ENCODE data around the gene CASTOR1. TPM values are rescaled to one million over a fixed set of nuclear protein-coding genes. Genes with fewer than 3 reads are reported as not detected.

Gene CASTOR1
- total RNA-seq, 1 donor from 2014 or later = 8.2 TPM

DNA sequence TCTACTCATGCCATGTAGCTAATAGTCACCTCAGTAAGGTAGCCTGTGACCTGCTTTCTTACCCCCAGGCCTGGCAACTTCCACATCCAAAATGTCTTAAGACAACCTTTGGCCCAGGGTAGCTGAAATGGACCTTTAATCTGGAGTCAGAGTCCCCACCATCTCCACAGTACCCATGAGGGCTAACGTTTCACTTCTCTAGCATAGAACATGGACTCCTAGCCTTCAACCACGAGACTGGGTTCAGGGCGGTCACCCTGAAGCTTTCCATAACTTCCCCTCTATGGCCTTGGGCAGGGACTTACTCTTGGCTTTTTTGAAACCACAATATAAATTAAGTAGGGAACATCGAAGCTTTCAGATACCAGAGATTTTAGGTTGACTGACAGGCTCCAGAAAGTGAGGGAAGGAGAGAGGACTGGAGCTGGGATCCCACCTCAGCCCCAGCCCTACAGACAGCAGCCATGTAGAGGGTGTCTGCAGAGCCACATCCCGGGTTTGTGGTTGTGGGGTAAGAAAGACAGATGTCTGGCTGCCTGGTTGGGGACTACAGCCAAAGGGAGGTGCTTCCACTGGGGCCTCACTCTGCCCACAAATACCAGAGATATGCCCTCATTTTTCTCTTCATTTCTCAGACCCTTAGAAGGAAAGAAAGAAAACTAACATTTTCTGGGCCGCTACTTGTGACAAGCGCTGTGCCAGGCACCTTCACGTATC lies 34.9 kb upstream of the CASTOR1 start:
- ATAC-seq = no peak
- no peak for DNase-seq (ENCODE audit: missing footprints)
- intact Hi-C loops (cut with DNase I) = loop anchor here (5.0 kb wide), 1 partner anchor 33 kb away; the partner anchor contains the start of genes CCDC157 and SF3A1

DNA sequence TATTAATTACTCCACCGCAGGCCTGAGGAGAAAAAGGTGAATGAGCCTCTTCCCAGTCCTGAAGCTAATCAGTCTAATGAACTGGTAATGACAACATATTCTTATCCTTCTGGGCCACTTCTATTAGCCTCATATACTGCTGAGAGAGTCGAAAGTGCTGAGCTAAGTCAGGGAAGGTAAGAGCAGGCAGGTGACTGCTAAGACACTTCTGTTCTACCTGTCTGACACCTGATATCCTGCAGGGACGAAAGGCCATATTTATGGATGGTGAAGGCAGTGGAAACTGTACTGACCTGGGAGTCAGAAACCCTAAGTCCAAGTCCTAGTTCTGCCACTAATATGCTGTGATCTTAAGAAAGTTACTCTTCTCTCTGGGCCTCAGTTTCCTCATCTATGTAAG lies 33.9 kb upstream of the CASTOR1 start:
- no peak for DNase-seq (ENCODE audit: missing footprints)
- ATAC-seq = no peak
- intact Hi-C loops (cut with DNase I) = loop anchor here (5.0 kb wide), 1 partner anchor 34 kb away; the partner anchor contains the start of genes CCDC157 and SF3A1

DNA sequence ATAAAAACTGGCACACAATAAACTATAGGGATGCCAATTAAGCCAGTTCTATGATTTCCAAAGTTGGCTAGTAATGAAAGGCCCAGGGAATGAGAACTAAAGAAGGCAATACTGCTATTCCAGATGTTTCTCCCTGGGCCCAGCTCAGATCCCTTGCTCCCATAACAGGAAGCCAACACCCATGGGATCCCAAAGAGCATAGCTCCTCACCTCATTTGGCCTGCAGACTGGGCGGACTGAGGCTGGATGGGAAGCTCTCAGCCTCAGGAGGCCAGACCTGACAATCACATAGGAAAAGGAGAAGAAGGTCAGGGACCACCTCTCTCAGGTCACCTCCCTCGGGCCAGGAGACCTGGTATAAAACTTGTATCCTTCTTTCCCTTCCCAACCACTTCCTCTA lies 32.2 kb upstream of the CASTOR1 start:
- intact Hi-C loops (cut with DNase I) = loop anchor here (5.0 kb wide), 1 partner anchor 36 kb away; the partner anchor contains the start of genes CCDC157 and SF3A1
- peak; percentile 21 for ATAC-seq
- no peak for DNase-seq (ENCODE audit: missing footprints)

DNA sequence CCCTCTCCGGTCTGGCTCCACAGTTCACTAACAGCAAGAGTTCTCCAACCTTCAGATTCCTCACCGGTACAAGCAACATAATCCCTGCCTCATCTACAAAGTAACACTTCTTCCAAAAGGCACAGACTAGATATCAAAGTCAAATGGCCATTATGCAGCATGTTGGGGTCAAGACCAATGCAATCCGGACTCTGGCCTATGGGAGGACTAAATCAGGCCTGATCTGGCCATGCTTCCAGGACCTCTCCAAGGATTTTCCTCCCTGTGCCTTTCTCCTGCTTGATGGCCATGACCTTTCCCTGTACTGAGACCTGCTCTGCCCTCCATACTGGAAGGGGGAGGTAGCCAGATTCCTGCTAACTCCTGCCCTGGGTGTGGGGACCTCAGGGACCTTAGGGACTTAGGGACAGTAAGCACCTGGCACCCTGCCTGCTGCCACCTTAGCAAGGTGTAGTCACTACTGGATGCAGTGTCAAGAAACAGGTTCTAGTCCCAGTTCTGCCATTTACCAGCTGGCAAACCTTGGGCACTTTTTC lies 30.8 kb upstream of the CASTOR1 start:
- ATAC-seq (no peak), DNase-seq (ENCODE audit: missing footprints) (no peak)
- intact Hi-C loops (cut with DNase I) = loop anchor here (5.0 kb wide), 1 partner anchor 37 kb away; the partner anchor contains the start of genes CCDC157 and SF3A1

DNA sequence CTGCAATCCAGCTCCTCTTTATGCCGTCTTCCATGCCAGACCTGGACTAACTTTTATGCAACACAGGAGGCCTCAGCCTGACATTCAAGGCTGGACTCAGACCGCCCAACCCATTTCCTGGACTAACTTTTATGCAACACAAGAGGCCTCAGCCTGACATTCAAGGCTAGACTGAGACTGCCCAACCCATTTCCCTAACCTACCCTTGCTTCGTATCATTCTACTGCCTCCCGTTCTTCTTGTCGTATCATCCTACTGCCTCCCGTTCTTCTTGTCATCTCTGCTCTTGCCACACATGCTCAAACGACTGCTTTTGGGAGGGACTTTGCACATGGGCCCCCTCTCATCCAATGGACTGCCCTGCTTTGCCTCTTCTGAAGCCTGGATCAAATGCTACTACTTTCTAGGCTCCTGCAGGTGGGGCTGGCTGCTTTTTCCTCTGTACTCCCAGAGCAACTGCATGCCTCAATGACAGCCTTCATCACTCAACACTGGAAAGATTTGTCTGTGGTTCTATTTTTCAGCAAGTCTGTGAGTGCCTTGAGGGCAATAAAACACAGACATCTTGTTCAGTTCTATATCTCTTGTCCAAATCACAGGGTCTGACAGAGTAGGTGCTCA lies 29.6 kb upstream of the CASTOR1 start:
- DNase-seq (ENCODE audit: missing footprints) (no peak), ATAC-seq (no peak)
- intact Hi-C loops (cut with DNase I) = no loop called here

DNA sequence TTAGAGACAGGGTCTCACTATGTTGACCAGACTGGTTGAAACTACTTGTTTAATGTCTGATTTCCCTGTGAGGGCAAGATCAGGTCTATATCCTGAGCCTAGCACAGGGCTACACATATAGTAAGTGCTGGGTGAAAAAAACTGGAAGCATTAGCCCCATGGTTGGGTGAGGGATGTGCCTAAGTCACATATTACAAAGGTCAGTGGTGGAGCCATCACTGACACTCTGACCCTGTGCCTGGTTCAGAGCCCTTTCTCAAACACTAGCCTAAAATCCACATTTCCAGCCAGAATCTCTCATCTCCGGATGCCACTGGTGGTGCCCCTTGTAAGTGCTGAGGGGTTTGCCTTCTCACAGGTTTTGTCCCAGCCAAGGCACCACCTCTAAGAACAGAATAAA lies 28.5 kb upstream of the CASTOR1 start:
- ATAC-seq (no peak), DNase-seq (ENCODE audit: missing footprints) (no peak)
- intact Hi-C loops (cut with DNase I) = no loop called here

DNA sequence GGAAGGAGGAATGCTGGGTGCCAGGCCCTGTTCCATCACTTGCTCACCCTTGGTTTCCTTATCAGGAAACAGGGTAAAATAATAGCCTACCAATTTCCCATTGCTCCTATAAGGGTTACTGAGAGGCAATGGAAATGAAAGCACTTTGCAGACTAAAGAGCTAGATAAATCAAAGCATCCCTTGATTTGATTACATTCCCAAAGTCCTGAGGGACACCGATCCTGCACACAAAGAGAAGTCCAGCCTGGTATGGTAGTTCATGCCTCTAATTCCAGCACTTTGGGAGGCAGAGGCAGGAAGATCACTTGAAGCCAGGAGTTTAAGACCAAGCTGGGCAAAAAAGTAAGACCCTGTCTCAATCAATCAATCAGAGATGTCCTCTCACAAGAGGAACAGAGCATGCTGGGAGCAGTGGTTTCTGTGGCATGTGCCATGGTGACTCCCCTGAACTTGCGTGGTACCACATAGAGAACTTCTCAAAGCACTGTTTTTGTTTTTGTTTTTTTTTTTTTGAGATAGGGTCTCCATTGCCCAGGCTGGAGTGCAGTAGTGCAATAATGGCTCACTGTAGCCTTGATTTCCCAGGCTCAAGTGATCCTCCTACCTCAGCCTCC lies 26.8 kb upstream of the CASTOR1 start:
- DNase-seq (ENCODE audit: missing footprints) (no peak), ATAC-seq (no peak)

DNA sequence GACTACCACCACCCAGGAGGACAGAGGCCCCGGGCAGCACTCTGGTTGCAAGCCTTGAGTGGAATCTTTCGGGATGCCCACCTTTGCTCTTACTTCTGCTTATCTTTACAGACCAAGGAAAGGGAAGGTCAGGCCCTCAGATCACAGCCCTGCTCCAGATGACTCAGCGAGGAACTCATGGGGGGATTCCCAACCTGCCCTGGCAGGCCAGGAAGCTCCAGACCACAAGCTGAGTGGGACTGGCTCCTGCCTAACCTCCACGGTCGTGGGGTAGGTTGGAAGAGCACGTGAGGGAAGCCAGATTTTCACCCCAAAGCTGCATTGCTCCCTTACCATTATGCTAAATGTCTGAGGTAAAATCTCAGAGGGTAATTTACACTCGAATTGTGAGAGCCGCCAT lies 25.6 kb upstream of the CASTOR1 start:
- ATAC-seq = no peak
- DNase-seq (ENCODE audit: missing footprints) = no peak
- intact Hi-C loops (cut with DNase I) = no loop called here

More for the DNA sequence above, 26.8 kb upstream of the CASTOR1 start:
- intact Hi-C loops (cut with DNase I) = no loop called here

DNA sequence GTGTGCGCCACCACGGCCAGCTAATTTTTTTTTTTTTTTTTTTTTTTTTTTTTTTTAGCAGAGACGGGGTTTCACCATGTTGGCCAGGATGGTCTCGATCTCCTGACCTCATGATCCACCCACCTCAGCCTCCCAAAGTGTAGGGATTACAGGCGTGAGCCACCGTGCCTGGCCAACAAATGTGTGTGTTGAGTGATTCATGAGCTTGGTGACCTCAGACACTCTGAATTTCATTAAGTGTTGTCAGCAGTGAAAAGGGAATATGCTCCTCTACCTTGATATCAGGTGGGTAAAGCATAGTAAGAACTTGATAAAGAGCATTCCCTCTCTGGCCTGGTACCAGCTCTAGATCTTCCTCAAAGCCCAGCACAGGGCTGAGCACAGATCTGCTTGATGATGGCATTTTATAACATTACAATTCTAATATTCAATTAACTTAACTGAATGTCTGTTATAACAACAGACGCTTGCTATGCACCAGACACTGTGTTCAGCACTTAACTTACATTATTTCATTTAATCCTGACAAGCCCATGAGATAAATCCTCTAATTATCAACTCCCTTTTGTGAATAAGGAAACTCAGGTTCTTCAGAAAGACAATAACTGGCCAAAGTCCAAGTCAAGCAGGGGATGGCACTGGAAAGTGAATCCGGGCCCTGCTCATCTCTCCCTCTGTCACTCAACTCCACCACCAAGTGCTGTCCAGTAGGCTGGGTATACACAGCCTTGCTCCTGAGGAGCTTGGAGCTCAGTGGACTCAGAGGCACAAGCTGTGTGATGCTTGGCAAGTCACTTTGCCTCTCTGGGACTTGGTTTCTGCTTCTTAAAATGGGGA lies 24.4 kb upstream of the CASTOR1 start:
- DNase-seq (ENCODE audit: missing footprints) = no peak
- intact Hi-C loops (cut with DNase I) = no loop called here
- no peak for ATAC-seq

DNA sequence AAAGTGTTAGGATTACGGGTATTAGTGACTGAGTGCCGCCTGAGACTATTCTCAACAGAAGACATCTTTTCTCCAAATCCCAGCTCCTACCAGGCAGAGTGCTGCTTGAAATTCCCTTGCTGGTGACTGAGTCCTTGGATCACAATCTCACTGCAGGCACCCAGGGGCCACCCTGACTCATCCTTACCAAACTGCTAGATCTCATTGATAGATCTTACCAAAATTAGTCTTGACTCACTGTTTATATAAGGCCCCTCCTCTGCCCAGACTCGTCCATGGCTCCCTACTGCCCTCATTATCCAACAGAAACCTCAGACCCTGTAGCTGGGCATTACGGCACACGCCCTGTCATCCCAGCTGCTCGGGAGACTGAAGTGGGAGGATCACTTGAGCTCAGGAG lies 22.7 kb upstream of the CASTOR1 start:
- intact Hi-C loops (cut with DNase I) = no loop called here
- no peak for ATAC-seq

DNA sequence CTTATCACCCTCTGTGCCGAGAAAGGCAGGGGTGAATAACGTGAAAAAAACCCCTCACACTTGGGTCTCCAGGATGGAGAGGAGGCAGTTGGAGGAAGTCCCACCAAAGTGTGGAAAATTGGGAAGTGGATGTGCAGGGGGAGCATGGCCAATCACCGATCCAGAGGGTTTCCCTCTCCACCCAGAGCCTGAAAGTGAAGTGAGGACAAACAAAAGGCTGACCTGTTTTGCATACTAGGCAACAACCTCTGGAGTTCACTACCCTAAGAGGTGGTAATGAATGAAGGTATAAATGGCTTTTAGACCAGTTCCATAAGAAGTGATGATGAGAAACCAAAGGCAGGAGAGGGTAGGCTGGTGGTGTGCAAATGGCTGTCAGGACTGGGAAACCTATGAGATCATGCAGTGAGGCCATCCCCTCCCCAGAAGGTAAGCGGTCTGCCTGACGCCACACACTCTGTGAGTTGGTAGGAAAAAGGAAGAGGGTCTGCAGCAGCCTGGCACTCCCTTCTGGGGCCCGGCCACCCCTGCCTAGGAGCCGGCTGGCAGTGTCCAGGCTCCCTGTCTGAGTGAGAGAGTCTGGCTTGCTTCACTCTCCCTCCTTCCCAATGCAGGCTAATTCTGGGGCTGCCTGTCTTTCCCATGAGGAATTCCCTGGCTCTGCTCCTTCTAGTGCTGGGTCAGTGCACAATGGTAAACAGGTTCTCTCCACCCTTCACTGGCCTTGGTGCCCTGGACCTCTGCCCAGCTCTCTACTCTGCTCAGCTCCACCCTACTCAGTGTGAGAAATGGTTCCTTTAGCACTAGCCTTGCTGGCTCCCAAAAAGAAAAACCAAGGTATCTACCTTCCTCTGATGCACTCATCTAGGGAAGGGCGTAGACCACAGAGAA lies 21.8 kb upstream of the CASTOR1 start:
- ATAC-seq (peak; percentile 91), DNase-seq (ENCODE audit: missing footprints) (peak; percentile 85)
- intact Hi-C loops (cut with DNase I) = loop anchor here (2.0 kb wide), 1 partner anchor 16 kb away; the partner anchor contains the start of gene TBC1D10A

More for the DNA sequence above, 22.7 kb upstream of the CASTOR1 start:
- DNase-seq (ENCODE audit: missing footprints) = no peak

DNA sequence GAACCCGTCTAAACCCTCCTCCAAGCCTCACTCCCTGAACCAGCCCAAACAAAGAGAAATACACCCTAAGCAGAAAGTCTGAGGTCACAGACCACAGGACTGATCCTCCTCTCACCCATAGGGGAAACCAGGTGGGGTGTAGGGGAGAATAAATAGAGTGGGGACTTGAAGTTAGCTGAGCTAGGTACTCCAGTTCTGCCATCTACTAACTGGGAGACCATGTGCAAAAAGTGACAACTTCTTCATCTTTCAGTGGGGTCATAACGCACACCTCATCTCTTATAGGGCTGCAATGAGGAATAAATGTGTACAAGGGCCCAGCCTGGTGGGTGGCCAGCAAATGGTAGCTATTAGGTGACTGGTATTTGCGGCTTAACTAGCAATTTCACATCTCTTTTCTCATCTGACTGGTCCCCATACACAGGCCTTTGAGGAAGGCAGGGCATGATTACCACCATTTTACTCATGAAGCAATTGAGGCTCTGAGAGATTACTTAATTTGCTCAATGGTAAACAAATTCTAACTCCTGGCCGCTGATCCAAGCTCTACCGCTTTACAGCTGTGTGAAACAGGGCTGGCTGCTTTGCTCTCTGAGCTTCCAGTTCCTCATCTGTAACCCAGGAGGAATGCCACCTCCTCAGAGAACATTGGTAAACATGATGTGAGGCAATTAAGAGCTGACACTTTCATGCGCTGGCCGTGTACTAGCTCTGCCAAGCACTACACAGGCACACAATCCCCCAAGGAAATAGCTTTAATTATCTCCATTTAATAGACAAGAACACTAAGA lies 20.8 kb upstream of the CASTOR1 start:
- no peak for DNase-seq (ENCODE audit: missing footprints)
- peak; percentile 46 for ATAC-seq

DNA sequence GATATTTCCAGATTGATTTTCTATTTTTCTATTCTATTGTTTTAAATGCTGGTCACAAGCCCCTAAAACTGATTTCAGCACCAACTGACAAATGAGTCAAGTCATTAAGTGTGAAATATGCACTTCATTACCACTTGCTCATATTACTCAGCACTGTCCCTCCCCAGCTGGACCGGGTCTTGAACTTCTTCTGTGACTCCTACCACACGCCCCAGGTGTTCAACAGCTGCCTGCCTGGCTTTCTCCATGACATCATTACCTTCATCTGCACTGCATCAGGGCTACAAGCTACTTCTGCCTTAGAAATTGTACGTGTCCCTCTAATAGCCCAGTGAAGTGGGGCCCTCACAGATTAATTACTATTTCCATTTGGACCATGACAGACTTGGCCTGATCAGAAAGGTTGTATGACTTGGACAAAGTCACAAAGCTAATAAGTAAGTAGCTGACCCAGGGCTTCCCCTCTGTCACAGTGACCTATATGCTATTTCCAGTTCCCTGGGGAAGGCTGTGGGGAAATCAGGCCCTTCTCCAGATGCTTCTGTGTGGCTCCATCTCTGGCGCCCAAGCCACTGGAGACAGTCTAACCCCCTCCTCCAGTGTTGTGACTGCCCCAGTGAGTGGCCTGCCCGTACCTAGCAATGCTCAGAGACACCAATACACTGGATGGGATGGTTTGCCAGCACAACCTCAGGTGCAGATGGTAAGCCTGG lies 19.4 kb upstream of the CASTOR1 start:
- no peak for DNase-seq (ENCODE audit: missing footprints)
- intact Hi-C loops (cut with DNase I) = no loop called here
- ATAC-seq = no peak

More for the DNA sequence above, 20.8 kb upstream of the CASTOR1 start:
- intact Hi-C loops (cut with DNase I) = loop anchor here (2.0 kb wide), 1 partner anchor 17 kb away; the partner anchor contains the start of gene TBC1D10A

DNA sequence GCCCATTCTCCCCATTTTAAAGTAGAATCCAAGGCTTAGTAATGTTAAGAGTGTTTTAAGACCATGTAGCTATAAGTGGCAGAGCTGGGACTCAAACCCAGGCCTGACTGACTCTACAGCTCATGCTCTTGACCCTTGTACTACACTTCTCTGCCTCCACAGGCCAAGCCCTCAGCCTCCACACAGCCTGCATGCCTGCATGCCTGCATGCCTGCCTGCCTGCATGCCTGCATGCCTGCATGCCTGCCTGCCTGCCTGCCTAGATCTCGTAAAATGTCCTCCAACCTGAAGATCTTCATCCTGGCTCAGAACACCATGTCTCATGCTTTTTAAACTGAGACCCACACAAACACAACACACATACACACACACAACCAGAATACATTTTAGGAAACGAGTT lies 18.8 kb upstream of the CASTOR1 start:
- DNase-seq (ENCODE audit: missing footprints) (no peak), ATAC-seq (no peak)
- intact Hi-C loops (cut with DNase I) = no loop called here

DNA sequence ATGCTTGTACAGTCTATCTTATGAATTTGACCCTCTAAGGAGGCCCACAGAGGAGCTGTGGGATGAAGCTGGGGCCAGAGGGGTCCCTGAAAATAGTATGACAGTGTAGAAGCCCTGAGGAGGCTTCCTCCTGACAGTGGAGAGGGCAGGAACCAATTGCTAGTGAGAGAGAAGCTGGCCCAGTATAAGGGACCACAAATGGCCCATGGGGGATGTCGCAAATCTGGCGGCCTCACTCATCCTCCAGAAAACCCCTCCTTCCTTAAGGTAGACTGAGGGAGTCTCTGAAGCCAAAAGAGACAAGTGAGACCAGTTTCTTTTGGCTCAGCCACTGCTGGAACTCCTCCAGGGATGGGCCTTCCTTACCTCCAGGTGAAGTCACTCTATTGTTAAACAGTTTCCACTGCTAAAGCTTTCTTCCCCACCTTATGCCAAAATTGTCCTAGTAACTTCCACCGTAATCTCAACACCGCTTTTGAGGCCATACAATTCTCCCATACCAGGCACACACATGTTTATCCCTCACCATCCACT lies 17.8 kb upstream of the CASTOR1 start:
- no peak for DNase-seq (ENCODE audit: missing footprints)
- intact Hi-C loops (cut with DNase I) = no loop called here
- no peak for ATAC-seq

DNA sequence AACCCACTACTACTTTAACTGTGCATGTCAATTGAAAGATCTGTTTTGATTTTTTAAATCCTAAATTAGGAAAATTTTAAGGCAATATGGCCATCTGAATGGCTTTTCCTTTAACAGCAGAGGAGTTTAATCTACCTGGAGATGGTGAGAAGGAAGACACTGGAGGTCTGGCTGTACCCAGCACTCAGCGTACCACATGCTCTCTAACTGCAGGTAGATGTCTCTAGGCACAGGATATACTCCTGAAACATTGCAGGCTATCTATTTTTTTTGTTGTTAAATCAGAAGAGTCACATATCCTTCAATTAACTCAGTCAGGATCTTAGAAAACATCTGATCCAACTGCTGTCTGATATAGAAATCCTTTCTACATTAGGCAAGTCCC lies 17.3 kb upstream of the CASTOR1 start:
- DNase-seq (ENCODE audit: missing footprints) = no peak
- intact Hi-C loops (cut with DNase I) = no loop called here
- ATAC-seq = no peak

Data from Right ventricle myocardium inferior (tissue), 1 donor.